GM21423 (cell line): Measurements from ENCODE around the gene ABCC8.

Experiments used
- ATAC-seq: cut with Tn5 transposase; IDR thresholded peaks from one replicate; pipeline ENCODE4 v1.9.1; 2021; ENCODE audit warnings: mild to moderate bottlenecking, moderate library complexity; ENCODE audit not compliant: unreplicated experiment

Gene ABCC8

DNA sequence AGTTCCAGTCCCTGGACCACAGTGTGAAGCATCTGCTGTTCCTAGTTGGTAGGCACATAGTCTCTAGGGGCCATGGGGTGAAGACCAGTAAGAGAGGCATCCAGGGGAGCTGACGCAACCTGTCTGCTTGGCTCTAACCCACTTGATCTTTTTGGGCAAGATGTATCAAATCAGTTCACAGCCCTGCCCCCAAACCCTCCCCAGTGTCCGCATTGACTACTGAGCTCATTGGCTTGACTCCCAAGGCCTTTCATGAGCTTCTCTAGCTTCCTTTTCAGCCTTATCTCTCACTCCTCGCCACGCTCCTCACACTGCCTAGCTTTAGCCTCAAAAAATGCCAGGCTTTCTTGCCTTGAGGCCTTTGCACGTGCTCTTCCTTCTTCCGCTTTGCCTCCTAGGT is 29.7 kb upstream of the ABCC8 start:
- no peak for ATAC-seq

DNA sequence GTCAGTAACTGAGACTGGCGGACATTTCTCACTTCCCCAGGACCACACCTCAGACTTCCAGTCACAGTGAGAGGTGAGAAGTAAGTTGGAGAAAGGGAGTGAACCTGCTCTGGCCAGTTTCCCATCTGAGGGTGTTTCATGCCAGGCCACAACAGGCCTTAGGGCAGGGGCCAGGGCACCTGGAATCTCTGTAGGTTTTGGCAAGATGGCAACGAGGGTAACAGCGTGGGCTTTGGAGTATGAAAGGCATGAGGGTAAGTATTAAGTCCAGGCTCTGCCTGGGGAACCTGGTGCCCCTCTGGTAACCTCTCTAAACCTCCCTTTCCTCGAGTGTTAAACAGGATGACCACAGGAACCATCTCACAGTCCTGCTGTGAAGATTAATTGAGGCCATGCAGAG is 28.5 kb upstream of the ABCC8 start:
- no peak for ATAC-seq

GRCh38 chr11:17504330-17505107 is 27.9 kb upstream of the ABCC8 start:
- peak; percentile 58 for ATAC-seq

GRCh38 chr11:17502630-17503029 is 26.0 kb upstream of the ABCC8 start:
- ATAC-seq, result no peak

- no peak for ATAC-seq
Measured at GRCh38 chr11:17500673-17501072, 24.0 kb upstream of the ABCC8 start.

DNA sequence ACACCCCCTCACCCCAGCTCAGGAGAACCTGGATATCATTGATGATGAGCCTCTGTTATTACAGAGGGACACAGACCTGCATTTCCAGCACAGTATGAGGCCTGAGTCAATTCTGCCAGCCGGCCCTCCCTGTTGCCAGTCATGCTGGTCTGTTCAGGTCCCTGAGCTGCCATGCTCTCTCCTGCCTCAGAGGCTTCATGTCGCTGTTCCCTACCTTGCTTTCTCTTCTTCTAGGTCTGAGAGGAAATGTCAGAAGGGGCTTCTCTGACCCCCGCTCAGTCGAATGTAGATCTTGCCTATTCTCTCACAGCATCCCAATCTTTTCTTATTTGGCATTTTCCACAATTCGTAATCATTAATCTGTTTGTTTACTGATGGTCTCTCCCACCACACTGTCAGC is 21.8 kb upstream of the ABCC8 start:
- no peak for ATAC-seq

GRCh38 chr11:17498058-17498457 is 21.4 kb upstream of the ABCC8 start:
- no peak for ATAC-seq

DNA sequence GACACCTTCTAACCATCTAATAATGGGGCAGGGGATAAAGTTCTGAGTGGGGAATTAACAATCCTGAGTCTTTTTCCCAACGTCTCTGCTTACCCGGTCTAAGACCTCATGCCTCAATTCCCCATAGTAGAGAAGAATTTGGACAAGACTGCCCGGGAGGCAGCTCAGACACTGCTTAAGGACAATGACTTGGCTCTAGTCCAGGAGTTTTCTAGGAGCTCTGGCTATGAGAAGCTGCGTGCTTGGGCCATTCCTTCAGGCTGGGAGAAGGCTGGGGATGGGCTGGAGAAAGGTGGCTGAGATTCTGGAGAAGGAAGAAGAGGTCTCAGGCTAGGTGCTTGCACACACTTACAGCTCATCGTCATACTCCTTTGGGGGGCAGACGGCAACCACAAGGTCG is 19.8 kb upstream of the ABCC8 start:
- ATAC-seq, result no peak

DNA sequence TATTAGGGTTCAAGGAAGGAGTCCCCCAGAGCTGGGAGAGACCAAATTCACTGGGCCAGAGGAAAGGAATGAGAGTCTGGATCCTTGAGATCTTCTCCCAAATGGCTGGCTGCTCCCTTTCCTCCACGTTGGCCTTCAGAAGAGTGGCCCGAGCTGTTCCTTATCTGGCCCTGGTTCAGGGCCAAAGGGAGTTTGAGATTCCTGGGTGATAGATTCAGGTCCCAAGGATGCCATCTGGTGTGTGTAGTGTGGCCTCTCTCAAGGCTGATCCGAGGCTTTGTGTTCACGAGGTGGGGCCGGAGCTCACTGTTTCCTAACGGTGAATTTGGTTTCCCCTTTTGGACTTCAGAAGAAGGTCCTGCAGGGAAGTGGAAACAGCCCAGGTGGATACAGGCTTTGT is 17.4 kb upstream of the ABCC8 start:
- no peak for ATAC-seq

GRCh38 chr11:17490938-17491337 is 14.3 kb upstream of the ABCC8 start:
- no peak for ATAC-seq

- no peak for ATAC-seq
Measured at GRCh38 chr11:17490232-17490631, 13.6 kb upstream of the ABCC8 start.

GRCh38 chr11:17489751-17490150 is 13.1 kb upstream of the ABCC8 start:
- ATAC-seq, result no peak

DNA sequence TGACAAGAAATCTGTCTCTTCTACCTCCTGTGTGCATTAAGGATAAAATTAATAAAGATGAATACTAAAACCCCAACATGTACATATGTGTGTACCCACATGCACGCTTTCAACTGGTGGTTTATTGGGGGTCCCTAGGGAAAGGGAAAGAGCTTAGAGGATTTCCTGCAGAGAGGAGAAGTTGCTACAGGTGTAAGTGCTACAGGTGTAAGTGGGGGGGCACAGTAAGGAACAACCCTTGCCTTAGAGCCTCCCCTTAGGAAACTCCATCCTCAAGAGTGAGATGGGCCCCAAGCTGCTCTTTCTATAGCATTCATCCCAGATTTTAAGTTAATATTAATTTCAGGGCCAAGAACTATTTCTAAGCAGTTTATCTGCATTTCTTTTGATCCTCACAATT is 11.9 kb upstream of the ABCC8 start:
- no peak for ATAC-seq

- ATAC-seq, result no peak
Measured at GRCh38 chr11:17486646-17487045, 10.0 kb upstream of the ABCC8 start.

DNA sequence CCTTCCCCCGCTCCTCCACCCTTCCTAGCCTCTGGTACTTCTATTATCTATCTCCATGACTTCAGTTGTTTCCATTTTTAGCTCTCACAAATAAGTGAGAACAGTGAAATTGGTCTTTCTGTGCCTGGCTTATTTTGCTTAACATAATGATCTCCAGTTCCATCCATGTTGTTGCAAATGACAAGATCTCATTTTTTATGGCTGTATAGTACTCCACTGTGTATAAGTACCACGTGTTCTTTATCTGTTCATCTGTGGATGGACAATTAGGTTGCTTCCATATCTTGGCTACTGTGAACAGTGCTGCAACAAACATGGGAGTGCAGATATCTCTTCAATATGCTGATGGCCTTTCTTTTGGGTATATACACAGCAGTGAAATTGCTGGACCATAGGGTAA is 6.9 kb upstream of the ABCC8 start:
- ATAC-seq, result no peak

DNA sequence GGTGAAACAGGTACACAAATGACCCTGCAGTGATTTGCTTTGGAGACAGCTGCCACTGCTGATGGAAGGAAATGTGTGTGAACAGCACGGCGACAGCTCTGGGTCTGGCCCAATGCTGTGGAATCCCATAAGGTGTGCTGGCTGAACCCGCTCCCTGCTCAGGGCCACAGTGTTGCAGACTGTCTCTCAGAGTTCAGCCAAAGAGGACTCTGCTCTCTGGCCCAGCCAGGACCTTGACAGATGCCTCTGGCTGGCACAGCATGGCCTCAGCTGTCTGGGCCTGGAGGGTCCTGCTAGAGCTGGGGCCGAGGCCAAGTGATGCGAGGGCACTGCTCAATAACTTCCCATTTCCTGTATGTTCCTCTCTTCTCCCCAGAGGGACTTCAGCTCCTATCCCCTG is 5.3 kb upstream of the ABCC8 start:
- no peak for ATAC-seq

GRCh38 chr11:17479284-17480214 is 2.9 kb upstream of the ABCC8 start:
- ATAC-seq, result no peak

GRCh38 chr11:17478070-17478469 is 1.4 kb upstream of the ABCC8 start:
- no peak for ATAC-seq

- no peak for ATAC-seq
Measured at GRCh38 chr11:17477361-17477760, 716 bp upstream of the ABCC8 start.

DNA sequence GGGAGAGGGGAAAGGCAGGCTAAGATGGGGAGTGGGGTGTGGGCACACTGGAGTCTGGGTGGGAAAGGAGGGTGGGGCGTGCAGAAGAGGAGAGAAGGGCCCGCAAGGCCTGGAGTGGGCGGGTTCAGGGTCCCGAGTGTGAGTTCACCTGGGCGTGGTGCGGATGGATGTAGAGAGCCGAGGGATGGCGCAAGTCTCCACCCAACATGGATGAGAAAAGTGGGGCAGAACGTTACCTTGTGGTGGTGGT is 364 bp upstream of the ABCC8 start:
- no peak for ATAC-seq

DNA sequence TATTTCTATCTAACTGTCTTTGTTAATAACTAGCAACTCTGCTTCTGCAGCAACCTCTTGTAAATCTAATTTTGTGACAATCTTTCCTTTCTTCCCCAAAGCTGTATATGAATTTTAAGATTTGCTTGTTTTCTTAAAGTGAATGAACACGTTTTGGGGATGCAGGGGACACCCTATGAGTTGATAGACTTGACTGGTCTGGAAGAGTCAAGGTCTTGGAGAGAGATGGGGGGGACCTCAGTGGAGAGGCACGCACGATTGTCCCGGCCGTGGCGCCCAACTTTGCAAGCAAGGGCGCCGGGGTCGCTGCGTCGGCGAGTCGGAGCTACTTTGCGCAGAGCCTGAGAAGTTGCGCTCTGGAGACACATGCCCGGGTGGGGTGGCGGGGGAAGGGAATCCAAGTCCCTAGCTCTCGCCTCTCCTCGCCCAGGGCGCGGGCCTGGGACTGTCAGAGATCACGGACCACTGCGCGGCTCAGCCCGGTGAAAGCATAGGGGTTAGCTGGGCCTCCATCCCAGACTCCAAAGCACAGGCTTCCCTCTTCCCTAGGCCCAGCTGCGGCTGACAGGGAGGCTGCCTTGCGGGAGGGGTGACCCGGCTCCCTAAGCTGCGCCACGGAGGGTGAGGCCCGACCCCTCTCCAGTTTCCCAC is 854 bp downstream of the ABCC8 start:
- ATAC-seq, result no peak
